HepG2 (cell line): Measurements from ENCODE around the gene ZC3H7B. TPM values are rescaled to one million over a fixed set of nuclear protein-coding genes. Genes with fewer than 3 reads are reported as not detected.

Experiments used
- CBX2 ChIP-seq, 2 experiments: fragments of 200-600 bp in 1 of 2; sonication (generic); formaldehyde crosslinking in 1 of 2; IDR thresholded peaks; 2 replicates each; pipeline versions ENCODE4 v1.7.0 to v1.8.1; 2018 to 2022; ENCODE audit warnings: low read depth in 2 of 2, low read length in 1 of 2, mild to moderate bottlenecking in 1 of 2, missing genetic modification reagents in 1 of 2
- EED ChIP-seq: sonication (generic); formaldehyde crosslinking; IDR thresholded peaks from 2 replicates; pipeline ENCODE4 v1.5.0; 2020; ENCODE audit warnings: mild to moderate bottlenecking, missing genetic modification reagents
- KLF12 ChIP-seq: sonication (generic); formaldehyde crosslinking; IDR thresholded peaks from 2 replicates; pipeline ENCODE4 v1.4.0; 2020; ENCODE audit warnings: missing genetic modification reagents, borderline replicate concordance
- KLF16 ChIP-seq, 2 experiments: sonication (generic) in 1 of 2; formaldehyde crosslinking in 1 of 2; IDR thresholded peaks; 2 replicates each; pipeline versions ENCODE4 v1.6.1 to v1.8.0; 2016 to 2023; ENCODE audit warnings: missing genetic modification reagents in 2 of 2, missing compliant biosample characterization in 1 of 2
- KMT2A ChIP-seq: sonication (generic); formaldehyde crosslinking; IDR thresholded peaks from 2 replicates; pipeline ENCODE4 v1.4.0; 2020; ENCODE audit warnings: missing genetic modification reagents
- MAF1 ChIP-seq: sonication (generic); formaldehyde crosslinking; IDR thresholded peaks from 2 replicates; pipeline ENCODE4 v1.5.0; 2020; ENCODE audit warnings: missing genetic modification reagents, borderline replicate concordance
- MIER3 ChIP-seq: IDR thresholded peaks from 2 replicates; pipeline ENCODE4 v1.6.1; 2016; ENCODE audit warnings: missing compliant biosample characterization, borderline replicate concordance
- MTA3 ChIP-seq: sonication (generic); formaldehyde crosslinking; IDR thresholded peaks from 2 replicates; pipeline ENCODE4 v1.4.0; 2020; ENCODE audit warnings: missing genetic modification reagents
- MTF1 ChIP-seq: sonication (generic); formaldehyde crosslinking; IDR thresholded peaks from 2 replicates; pipeline ENCODE4 v1.5.0; 2020; ENCODE audit warnings: missing genetic modification reagents
- MYNN ChIP-seq: sonication (generic); formaldehyde crosslinking; IDR thresholded peaks from 2 replicates; pipeline ENCODE4 v1.4.0; 2020; ENCODE audit warnings: mild to moderate bottlenecking, low read depth, missing genetic modification reagents
- NFE2 ChIP-seq: sonication (generic); formaldehyde crosslinking; IDR thresholded peaks from 2 replicates; pipeline ENCODE4 v1.4.0; 2020; ENCODE audit warnings: missing genetic modification reagents
- NFYC ChIP-seq: IDR thresholded peaks from 2 replicates; pipeline ENCODE4 v1.6.1; 2016; ENCODE audit warnings: missing genetic modification reagents, missing compliant biosample characterization
- PHF20 ChIP-seq: sonication (generic); formaldehyde crosslinking; IDR thresholded peaks from 2 replicates; pipeline ENCODE4 v1.5.0; 2020; ENCODE audit warnings: mild to moderate bottlenecking, missing genetic modification reagents
- RFXAP ChIP-seq: sonication (generic); formaldehyde crosslinking; IDR thresholded peaks from 2 replicates; pipeline ENCODE4 v1.4.0; 2020; ENCODE audit warnings: missing genetic modification reagents, borderline replicate concordance
- SAFB2 ChIP-seq: sonication (generic); formaldehyde crosslinking; IDR thresholded peaks from 2 replicates; pipeline ENCODE4 v1.5.1; 2020; ENCODE audit warnings: missing genetic modification reagents, low read depth, mild to moderate bottlenecking, borderline replicate concordance
- SPEN ChIP-seq: sonication (generic); formaldehyde crosslinking; IDR thresholded peaks from 2 replicates; pipeline ENCODE4 v1.5.1; 2020; ENCODE audit warnings: low read depth, mild to moderate bottlenecking, missing genetic modification reagents
- TBX3 ChIP-seq: fragments of 450-650 bp; IDR thresholded peaks from 2 replicates; pipeline ENCODE4 v1.6.1; 2017; ENCODE audit warnings: antibody characterized with exemption, mild to moderate bottlenecking, inconsistent platforms, borderline replicate concordance
- THRA ChIP-seq: sonication (generic); formaldehyde crosslinking; IDR thresholded peaks from 2 replicates; pipeline ENCODE4 v1.4.0; 2020; ENCODE audit warnings: missing genetic modification reagents, borderline replicate concordance
- ZKSCAN8 ChIP-seq: IDR thresholded peaks from 2 replicates; pipeline ENCODE4 v1.6.1; 2016; ENCODE audit warnings: borderline replicate concordance, missing genetic modification reagents, missing compliant biosample characterization
- ZNF274 ChIP-seq: sonication (generic); formaldehyde crosslinking; IDR thresholded peaks from 2 replicates; pipeline ENCODE4 v1.5.1; 2020; ENCODE audit warnings: mild to moderate bottlenecking, missing genetic modification reagents
- ZNF326 ChIP-seq: sonication (generic); formaldehyde crosslinking; IDR thresholded peaks from 2 replicates; pipeline ENCODE4 v1.4.0; 2020; ENCODE audit warnings: missing genetic modification reagents, borderline replicate concordance
- ZNF496 ChIP-seq: sonication (generic); formaldehyde crosslinking; IDR thresholded peaks from 2 replicates; pipeline ENCODE4 v1.8.1; 2023; ENCODE audit warnings: mild to moderate bottlenecking, moderate library complexity, missing genetic modification reagents; ENCODE audit not compliant: insufficient replicate concordance
- ZNF773 ChIP-seq: sonication (generic); formaldehyde crosslinking; IDR thresholded peaks from 2 replicates; pipeline ENCODE4 v1.4.0; 2020; ENCODE audit warnings: missing genetic modification reagents, borderline replicate concordance
- ZNF83 ChIP-seq: sonication (generic); formaldehyde crosslinking; IDR thresholded peaks from 2 replicates; pipeline ENCODE4 v1.4.0; 2020; ENCODE audit warnings: missing genetic modification reagents, mild to moderate bottlenecking, borderline replicate concordance
- ZZZ3 ChIP-seq: sonication (generic); formaldehyde crosslinking; IDR thresholded peaks from 2 replicates; pipeline ENCODE4 v1.4.0; 2020; ENCODE audit warnings: missing genetic modification reagents, mild to moderate bottlenecking, borderline replicate concordance
- polyA plus RNA-seq, 8 experiments: library from polyadenylated mRNA; depleted of rRNA in 3 of 8; stranded (reverse) in 7 of 8; unstranded in 1 of 8; fragments of >200 nt; fragmentation: Illumina TruSeq in 4 of 8; extraction: Trizol in 4 of 8; gene quantifications; 2 replicates each; pipeline versions ENCODE4 v1.2.1 to v1.2.3, GENCODE V29; 2011 to 2016; ENCODE audit warnings: low read depth in 4 of 8, missing spikeins in 1 of 8, mixed read lengths in 1 of 8; ENCODE audit not compliant: insufficient read depth in 1 of 8
- total RNA-seq, 5 experiments: library from RNA; depleted of rRNA; stranded (reverse); fragments of >200 nt; fragmentation: Illumina TruSeq; extraction: Trizol; gene quantifications; 2 replicates each; pipeline ENCODE4 v1.2.3, GENCODE V29; 2016; ENCODE audit warnings: low read depth in 1 of 5
- TF ChIP-seq, protein P1 (sequence below): sonication (generic); formaldehyde crosslinking; IDR thresholded peaks from 2 replicates; pipeline ENCODE4 v1.5.0; 2020; ENCODE audit warnings: missing genetic modification reagents
- TF ChIP-seq, protein P2 (sequence below): sonication (generic); formaldehyde crosslinking; IDR thresholded peaks from 2 replicates; pipeline ENCODE4 v1.4.0; 2020; ENCODE audit warnings: mild to moderate bottlenecking, missing genetic modification reagents, borderline replicate concordance
- TF ChIP-seq, protein P3 (sequence below): IDR thresholded peaks from 2 replicates; pipeline ENCODE4 v1.6.1; 2016; ENCODE audit warnings: control low read depth

ZC3H7B gene
- total and polyA plus RNA-seq, 2 of the 13 experiments (the other 11 are each of a cell fraction or from before 2014, with no cell fraction given), result 26.4 to 37.2 TPM

- TF ChIP-seq ZZZ3 (CRISPR knock-in tag), result no peak
- TF ChIP-seq ZNF773 (CRISPR knock-in tag), result no peak
- TF ChIP-seq ZNF274 (CRISPR knock-in tag), result 0 out of 2 replicates have a peak, but pooled peaks have one; percentile 40
- TF ChIP-seq SAFB2 (CRISPR knock-in tag), result no peak; the same call in 1 of the 2 replicates
- TF ChIP-seq MYNN (CRISPR knock-in tag), result no peak
- no peak for TF ChIP-seq KLF12 (CRISPR knock-in tag)
- TF ChIP-seq, protein P1, sequence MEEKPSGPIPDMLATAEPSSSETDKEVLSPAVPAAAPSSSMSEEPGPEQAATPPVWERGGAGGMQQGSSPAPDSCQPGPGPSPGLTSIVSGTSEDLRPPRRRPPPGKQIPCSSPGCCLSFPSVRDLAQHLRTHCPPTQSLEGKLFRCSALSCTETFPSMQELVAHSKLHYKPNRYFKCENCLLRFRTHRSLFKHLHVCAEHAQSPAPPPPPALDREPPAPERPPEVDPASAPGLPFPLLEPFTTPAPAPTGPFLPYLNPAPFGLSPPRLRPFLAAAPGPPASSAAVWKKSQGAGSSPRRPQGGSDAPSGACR (CRISPR knock-in tag), result no peak
- 0 out of 2 replicates have a peak, but pooled peaks have one; percentile 38 for TF ChIP-seq SPEN (CRISPR knock-in tag)
- no peak for TF ChIP-seq ZKSCAN8 (CRISPR knock-in tag)
- TF ChIP-seq ZNF326, result no peak
- no peak for TF ChIP-seq TBX3
- peak; percentile 93 for TF ChIP-seq THRA (CRISPR knock-in tag)
- TF ChIP-seq NFE2 (CRISPR knock-in tag), result no peak
- no peak for TF ChIP-seq MIER3 (CRISPR knock-in tag)
- TF ChIP-seq KLF16 (CRISPR knock-in tag; IDR thresholded peaks at IDR 0.05), result no peak; a peak in 1 of 4 replicates
- TF ChIP-seq CBX2 (IDR thresholded peaks at IDR 0.05; ENCODE audit: low read depth, low read length), result no peak
- no peak for TF ChIP-seq CBX2 (CRISPR knock-in tag; IDR thresholded peaks at IDR 0.05; ENCODE audit: low read depth)
- no peak for TF ChIP-seq ZNF496
- TF ChIP-seq MTF1 (CRISPR knock-in tag), result no peak
- TF ChIP-seq, protein P2, sequence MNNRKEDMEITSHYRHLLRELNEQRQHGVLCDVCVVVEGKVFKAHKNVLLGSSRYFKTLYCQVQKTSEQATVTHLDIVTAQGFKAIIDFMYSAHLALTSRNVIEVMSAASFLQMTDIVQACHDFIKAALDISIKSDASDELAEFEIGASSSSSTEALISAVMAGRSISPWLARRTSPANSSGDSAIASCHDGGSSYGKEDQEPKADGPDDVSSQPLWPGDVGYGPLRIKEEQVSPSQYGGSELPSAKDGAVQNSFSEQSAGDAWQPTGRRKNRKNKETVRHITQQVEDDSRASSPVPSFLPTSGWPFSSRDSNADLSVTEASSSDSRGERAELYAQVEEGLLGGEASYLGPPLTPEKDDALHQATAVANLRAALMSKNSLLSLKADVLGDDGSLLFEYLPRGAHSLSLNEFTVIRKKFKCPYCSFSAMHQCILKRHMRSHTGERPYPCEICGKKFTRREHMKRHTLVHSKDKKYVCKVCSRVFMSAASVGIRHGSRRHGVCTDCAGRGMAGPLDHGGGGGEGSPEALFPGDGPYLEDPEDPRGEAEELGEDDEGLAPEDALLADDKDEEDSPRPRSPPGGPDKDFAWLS (CRISPR knock-in tag), result no peak
- no peak for TF ChIP-seq NFYC (CRISPR knock-in tag)
- no peak for TF ChIP-seq MAF1
- 0 out of 2 replicates have a peak, but pooled peaks have one; percentile 67 for TF ChIP-seq EED (CRISPR knock-in tag)
- TF ChIP-seq KMT2A, result no peak
- TF ChIP-seq RFXAP, result no peak
- TF ChIP-seq ZNF83 (CRISPR knock-in tag), result no peak
- TF ChIP-seq MTA3 (CRISPR knock-in tag), result no peak
- 0 out of 2 replicates have a peak, but pooled peaks have one; percentile 41 for TF ChIP-seq PHF20 (CRISPR knock-in tag)
- TF ChIP-seq, protein P3, sequence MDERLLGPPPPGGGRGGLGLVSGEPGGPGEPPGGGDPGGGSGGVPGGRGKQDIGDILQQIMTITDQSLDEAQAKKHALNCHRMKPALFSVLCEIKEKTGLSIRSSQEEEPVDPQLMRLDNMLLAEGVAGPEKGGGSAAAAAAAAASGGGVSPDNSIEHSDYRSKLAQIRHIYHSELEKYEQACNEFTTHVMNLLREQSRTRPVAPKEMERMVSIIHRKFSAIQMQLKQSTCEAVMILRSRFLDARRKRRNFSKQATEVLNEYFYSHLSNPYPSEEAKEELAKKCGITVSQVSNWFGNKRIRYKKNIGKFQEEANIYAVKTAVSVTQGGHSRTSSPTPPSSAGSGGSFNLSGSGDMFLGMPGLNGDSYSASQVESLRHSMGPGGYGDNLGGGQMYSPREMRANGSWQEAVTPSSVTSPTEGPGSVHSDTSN (CRISPR knock-in tag), result no peak
These were observed 79.6 kb downstream of the ZC3H7B start (continued) for GRCh38 chr22:41380993-41381328.
